Myocyte (in vitro differentiated cells): Measurements from ENCODE around the gene MED7. TPM values are rescaled to one million over a fixed set of nuclear protein-coding genes. Genes with fewer than 3 reads are reported as not detected.
A peak's percentile ranks its signal among the peaks of the same experiment; 100 is the strongest.

Experiments
- DNase-seq: peaks from one replicate; pipeline ENCODE4 v3.0.0-alpha.2; 2012; ENCODE audit warnings: low read depth
- total RNA-seq: library from RNA; depleted of rRNA; stranded (reverse); fragments of >200 nt; gene quantifications from 2 replicates; pipeline ENCODE4 v1.2.3, GENCODE V29; 2014

Gene MED7
- total RNA-seq, 1 donor from 2014 or later = 12.4 TPM

DNA sequence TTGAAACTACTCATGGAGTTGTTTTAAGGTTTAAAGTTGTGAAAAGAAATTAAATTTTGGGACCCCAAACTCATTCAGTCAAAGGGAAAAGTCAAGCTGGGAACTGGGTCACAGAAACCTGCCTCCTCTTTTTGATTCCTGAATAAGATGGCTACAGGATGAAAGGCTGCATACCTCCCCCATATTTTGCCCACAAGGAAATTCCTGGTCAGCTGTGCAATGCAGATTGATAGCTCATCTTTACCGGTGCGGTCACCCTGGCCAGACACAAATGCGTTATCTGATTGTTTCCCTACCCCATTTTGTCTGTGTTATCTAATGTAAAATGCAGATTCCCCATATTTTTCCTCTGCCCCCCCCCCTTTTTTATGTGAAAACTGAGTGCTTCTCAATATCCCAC is 35.2 kb downstream of the MED7 start:
- DNase-seq = peak; percentile 39

DNA sequence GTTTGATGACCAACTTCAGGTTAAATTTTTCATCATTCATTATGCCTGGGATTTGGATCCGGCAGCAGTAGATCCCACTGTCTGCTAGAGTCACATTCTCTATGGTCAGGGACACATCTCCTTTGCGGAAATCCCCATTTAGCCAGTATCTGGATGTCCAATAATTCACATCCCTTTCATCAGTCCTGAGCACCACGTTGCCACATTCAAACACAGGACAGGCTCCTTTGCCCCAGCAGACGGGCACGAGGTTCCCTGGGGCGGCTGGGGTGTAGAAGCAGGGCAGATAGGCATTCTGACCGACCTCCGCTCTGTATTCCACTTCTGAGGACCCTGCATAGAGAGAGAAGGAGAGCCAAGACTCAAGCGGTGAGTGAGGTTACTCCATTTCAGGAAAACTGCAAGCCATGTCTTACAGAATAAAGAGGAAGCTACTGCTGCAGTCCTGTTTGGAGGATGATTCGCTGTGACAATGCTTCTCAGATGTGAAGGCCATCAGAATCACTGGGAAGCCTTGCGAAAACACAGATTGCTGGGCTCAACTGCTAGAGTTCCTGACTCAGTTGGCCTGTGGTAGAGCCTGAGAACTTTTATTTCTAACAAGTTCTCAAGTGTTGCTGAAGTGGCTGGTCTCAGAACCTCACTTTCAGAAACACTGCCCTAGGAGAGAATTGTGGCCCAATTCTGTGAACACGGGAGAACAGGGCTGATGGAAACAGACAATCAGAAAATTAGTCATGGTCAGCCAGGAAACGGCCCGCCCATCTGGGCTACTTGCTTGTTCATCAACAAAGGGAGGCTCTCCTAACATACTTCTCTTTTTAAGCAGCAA is 35.8 kb downstream of the MED7 start:
- DNase-seq = peak; percentile 12

DNA sequence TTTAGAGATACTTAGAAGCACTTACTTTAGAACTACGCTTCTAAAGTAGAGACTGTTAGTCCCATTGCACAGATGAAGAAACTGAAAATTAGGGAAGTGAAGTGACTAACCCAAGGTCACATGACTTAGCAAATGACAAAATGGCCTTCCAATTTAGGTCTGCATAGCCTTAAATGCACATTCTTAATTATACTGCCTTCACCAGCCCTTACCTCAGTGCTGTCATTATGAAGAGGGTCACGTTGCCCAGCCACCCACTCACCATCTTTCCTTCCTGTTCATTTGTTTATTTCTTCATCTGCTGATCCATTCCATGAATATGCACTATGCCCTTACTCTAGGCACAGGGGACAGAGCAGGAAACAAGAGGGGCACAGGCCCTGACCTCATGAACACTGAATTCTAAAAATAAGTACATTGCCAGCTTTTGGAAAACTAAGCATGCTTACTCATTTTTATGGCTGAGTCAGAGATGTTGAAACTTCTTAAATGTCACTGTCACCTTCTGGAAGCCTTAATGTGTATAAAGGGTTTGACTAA is 42.5 kb downstream of the MED7 start:
- peak; percentile 24 for DNase-seq

DNA sequence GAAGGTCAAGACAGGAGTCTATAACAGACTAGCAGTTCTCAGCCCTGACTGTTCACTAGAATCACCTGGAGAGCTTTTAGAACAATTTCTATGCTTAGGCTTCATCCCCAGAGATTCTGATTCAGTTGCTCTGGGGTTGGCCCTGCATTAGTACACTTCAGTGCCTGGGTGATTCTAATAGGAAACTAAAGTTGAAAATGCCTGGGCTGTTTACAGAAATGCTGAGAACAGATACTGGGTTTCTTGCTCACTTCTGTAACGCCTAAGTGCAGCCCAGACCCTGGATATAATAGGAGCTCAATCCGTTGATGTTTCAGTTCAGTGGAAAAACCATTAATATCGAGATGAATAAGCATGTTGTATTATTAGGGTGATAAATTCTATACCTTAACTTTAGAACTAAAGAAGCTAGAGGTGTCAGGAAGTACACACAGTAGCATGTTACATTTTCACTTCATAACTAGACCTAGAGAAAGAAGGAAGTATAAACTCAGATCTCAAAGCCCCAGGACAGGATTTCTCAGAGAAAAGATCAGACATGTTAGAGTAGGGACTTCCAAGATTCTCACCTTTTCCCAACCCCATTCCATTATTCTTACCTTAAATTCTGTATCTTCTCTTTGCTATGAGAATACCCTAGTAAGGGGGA is 54.2 kb downstream of the MED7 start:
- no peak for DNase-seq

Other genes starting within 250 kb of the MED7 start
- gene TIMD4, start 179.6 kb downstream of the MED7 start, total RNA-seq = not detected in 2 replicates
- 0.43 TPM in 1 of 2 replicates, not detected in the other for gene HAVCR1, start 83.7 kb downstream of the MED7 start, total RNA-seq
- gene HAVCR2, start 33.8 kb downstream of the MED7 start, total RNA-seq = 0.37 and 2.4 TPM in 2 replicates
- gene GARIN3, start 23.4 kb upstream of the MED7 start, total RNA-seq = not detected in 2 replicates
- gene ITK, start 38.0 kb upstream of the MED7 start, total RNA-seq = not detected in 2 replicates
- 5.5 and 5.6 TPM in 2 replicates for gene CYFIP2, start 123.3 kb upstream of the MED7 start, total RNA-seq